Cardiac fibroblast (primary cell): ENCODE data around the gene TNIK.
A peak's percentile ranks its signal among the peaks of the same experiment; 100 is the strongest.

Experiments
- DNase-seq, 2 donors: peaks; one replicate each; pipeline versions ENCODE4 v3.0.0 to v3.0.0-alpha.2; 2010; ENCODE audit warnings: low read depth in 2 of 2
- H3K4me3 ChIP-seq, 2 donors: replicated peaks in 1 of 2; 1 replicate in 1 of 2; 2 replicates in 1 of 2; pipeline ENCODE4 v1.5.1; 2011; ENCODE audit warnings: low read depth in 2 of 2, low read length in 2 of 2, mild to moderate bottlenecking in 2 of 2, moderate library complexity in 1 of 2
- CTCF ChIP-seq: IDR thresholded peaks from one replicate; pipeline ENCODE4 v1.5.1; 2011; ENCODE audit warnings: low read depth, mild to moderate bottlenecking, low read length, inconsistent platforms

Gene TNIK

GRCh38 chr3:171229173-171229572, 231.0 kb downstream of the TNIK start:
- TF ChIP-seq CTCF, result no peak
- DNase-seq, result no peak
- no peak overlapping the region for H3K4me3 ChIP-seq

GRCh38 chr3:171228240-171228639, 232.0 kb downstream of the TNIK start:
- no peak for DNase-seq
- no peak overlapping the region for H3K4me3 ChIP-seq
- no peak for TF ChIP-seq CTCF

- no peak for DNase-seq
- no peak for TF ChIP-seq CTCF
- H3K4me3 ChIP-seq, result no peak overlapping the region
Observed at GRCh38 chr3:171227828-171228227, 232.4 kb downstream of the TNIK start.

GRCh38 chr3:171227359-171227758, 232.8 kb downstream of the TNIK start:
- no peak overlapping the region for H3K4me3 ChIP-seq
- no peak for TF ChIP-seq CTCF
- no peak for DNase-seq

- no peak overlapping the region for H3K4me3 ChIP-seq
- TF ChIP-seq CTCF, result no peak
- DNase-seq, result no peak
Observed at GRCh38 chr3:171226794-171227193, 233.4 kb downstream of the TNIK start.

- no peak overlapping the region for H3K4me3 ChIP-seq
- DNase-seq, result peak; percentile 40 to 48
- no peak for TF ChIP-seq CTCF
Observed at GRCh38 chr3:171225708-171226107, 234.5 kb downstream of the TNIK start.

- TF ChIP-seq CTCF, result no peak
- no peak overlapping the region for H3K4me3 ChIP-seq
- DNase-seq, result no peak
Observed at GRCh38 chr3:171225165-171225564, 235.0 kb downstream of the TNIK start.
